Heart right ventricle (tissue), 16 donors: ENCODE results near the gene TRABD. TPM values are rescaled to one million over a fixed set of nuclear protein-coding genes. Genes with fewer than 3 reads are reported as not detected.

Source experiments
- ATAC-seq, 8 donors: fragments of 200-7000 bp; cut with Tn5 transposase; one replicate each; pipeline ENCODE4 v1.9.1; 2020; ENCODE audit warnings: mild to moderate bottlenecking in 8 of 8, moderate library complexity in 8 of 8, moderate number of reproducible peaks in 1 of 8
- DNase-seq, 2 donors: peaks; one replicate each; pipeline ENCODE4 v3.0.0-alpha.2; 2020
- H3K27ac ChIP-seq, 10 donors: fragments of 200-600 bp; sonication (generic) in 2 of 10; one replicate each; pipeline versions ENCODE4 v1.5.0 to v1.8.0; 2020 to 2022; ENCODE audit warnings: mild to moderate bottlenecking in 3 of 10
- H3K27me3 ChIP-seq, 7 donors: fragments of 200-600 bp; one replicate each; pipeline ENCODE4 v1.8.0; 2021 to 2022; ENCODE audit warnings: mild to moderate bottlenecking in 2 of 7
- H3K36me3 ChIP-seq, 9 donors: fragments of 200-600 bp; sonication (generic) in 1 of 9; one replicate each; pipeline versions ENCODE4 v1.5.0 to v1.8.0; 2020 to 2022; ENCODE audit warnings: mild to moderate bottlenecking in 2 of 9
- H3K4me1 ChIP-seq, 9 donors: fragments of 200-600 bp; sonication (generic) in 1 of 9; one replicate each; pipeline versions ENCODE4 v1.5.0 to v1.8.0; 2020 to 2022; ENCODE audit warnings: mild to moderate bottlenecking in 4 of 9
- H3K4me3 ChIP-seq, 10 donors: fragments of 200-600 bp; sonication (generic) in 2 of 10; one replicate each; pipeline versions ENCODE4 v1.5.0 to v1.8.0; 2020 to 2022; ENCODE audit warnings: mild to moderate bottlenecking in 7 of 10, moderate library complexity in 2 of 10
- H3K9me3 ChIP-seq, 11 donors: fragments of 200-600 bp in 10 of 11; sonication (generic) in 2 of 11; one replicate each; pipeline versions ENCODE4 v1.5.0 to v1.8.0; 2013 to 2022; ENCODE audit warnings: mild to moderate bottlenecking in 2 of 11, control low read depth in 1 of 11, moderate library complexity in 1 of 11
- CTCF ChIP-seq, 9 donors: fragments of 200-600 bp; sonication (generic) in 2 of 9; IDR thresholded peaks; one replicate each; pipeline versions ENCODE4 v1.5.0 to v1.8.0; 2021 to 2022; ENCODE audit warnings: antibody characterized with exemption in 9 of 9, mild to moderate bottlenecking in 5 of 9, moderate library complexity in 1 of 9
- WGBS, 2 donors: extraction: QIAGEN DNeasy Blood & Tissue Kit; methylation state at CpG; one replicate each; pipeline ENCODE4 v1.1.7; 2013; ENCODE audit warnings: inconsistent platforms in 1 of 2; 5-methylcytosine and 5-hydroxymethylcytosine counted together
- intact Hi-C, 10 donors: fragments of 100-400 bp; cut with DNase I; formaldehyde crosslinking; loops; one replicate each; pipeline versions ENCODE4 v1.11.1 to v1.14.2; 2022
- polyA plus RNA-seq, 2 donors: library from polyadenylated mRNA; stranded (reverse); fragments of 200-250 nt; gene quantifications; one replicate each; pipeline ENCODE4 v1.2.3, GENCODE V29; 2013
- total RNA-seq, 10 donors: library from RNA; stranded (reverse); fragmentation: NEBNext Ultra II Directional in 3 of 10; extraction: Animal tissue kit (Norgen Biotek cat#: 25700) in 3 of 10; gene quantifications; one replicate each; pipeline versions ENCODE4 v1.2.1 to v1.2.4, GENCODE V29; 2021 to 2023
- donor health status: Arrhythmogenic right ventricular cardiomyopathy.
- donor health status: ischemic (EF 13 %, LVEDD 7.1; RV severe dilation, severe dysfunction).
- donor health status: healthy with polysubstance abuse.
- donor health status: DM: no; HTN: yes; CAD: no.
- donor health status: DM: no; HTN: no; CAD: no.
- donor health status: ischemic (EF 25% LVEDD 6.9; RV normal size, moderate dysfunction).
- donor health status: ischemic (EF 25% LVEDD 5.7; RV mildly dilated, moderate dysfunction).
- donor health status: healthy.
- donor health status: DM: yes; HTN: yes; CAD: no.
- donor health status: Ischemic cardiomyopathy.
- donor health status: ischemic (EF 35%, LVEDD 5.7; RV mildly dilated, moderate dysfunction).
- donor health status: nonischemic (EF 11% LVEDD 7.7; RV severe dilation, severe dysfunction).
- donor health status: DM: yes; HTN: yes; CAD: no.
- donor health status: PGD.
- donor health status: ischemic (EF 29% LVEDD 5.4; RV normal size, mild dysfunction).
- donor health status: nonischemic (EF 23%, LVEDD 6.1; RV moderate dilation, normal function).

Gene TRABD
- total and polyA plus RNA-seq, 12 donors, result 13.6 to 40.8 (median 19.0) TPM

GRCh38 chr22:50200461-50201190 lies 14.9 kb downstream of the TRABD start, which contains the start of gene SELENOO:
Gene SELENOO, plus strand, starts transcription at chr22:50201011. Its CDS starts 26 bp downstream, at chr22:50201037.
- DNase-seq, result peak; percentile 94 to 95
- H3K4me1 ChIP-seq, result peaks cover 4 to 41% (median 28%) of the 10 kb centered on the region in 9 donors
- H3K36me3 ChIP-seq, result peaks cover 0 to 57% (median 9%) of the 10 kb centered on the region in 9 donors
- TF ChIP-seq CTCF (IDR thresholded peaks at IDR 0.05), result peak in 1 of 9 donors; percentile 3
- peak within 1 kb of the TSS; percentile 63 to 98 (median 76) for H3K4me3 ChIP-seq
- intact Hi-C loops, result loop anchor here in 2 of 10 donors (10.0 kb wide), 1 partner anchor 266 kb away; no protein-coding TSS in a partner anchor
- peak; percentile 81 to 96 (median 93) for ATAC-seq
- 1% methylated on average over 66 to 104 of the region's 105 CpGs for WGBS, 2 donors
- no peaks in the 10 kb centered on the region for H3K9me3 ChIP-seq
- peak within 1 kb of the TSS; percentile 68 to 91 (median 86) for H3K27ac ChIP-seq
- no peaks in the 10 kb centered on the region for H3K27me3 ChIP-seq

GRCh38 chr22:50201191-50202129 lies 15.7 kb downstream of the TRABD start:
- Histone ChIP-seq H3K9me3 (no peaks in the 10 kb centered on the region), H3K4me1 (peaks cover 10 to 45% (median 36%) of the 10 kb centered on the region in 9 donors), H3K27ac (peak overlapping the region; percentile 68 to 91 (median 86)), H3K27me3 (no peaks in the 10 kb centered on the region), H3K4me3 (peak overlapping the region; percentile 63 to 98 (median 76)), H3K36me3 (peaks cover 0 to 57% (median 9%) of the 10 kb centered on the region in 9 donors)
- DNase-seq, result no peak
- WGBS, 2 donors, result 2% methylated on average over 99 to 115 of the region's 115 CpGs
- no peak for TF ChIP-seq CTCF (IDR thresholded peaks at IDR 0.05)
- ATAC-seq, result peak in 3 of 8 donors; percentile 10 to 30 (median 21)
- intact Hi-C loops, result loop anchor here in 2 of 10 donors (10.0 kb wide), 1 partner anchor 267 kb away; no protein-coding TSS in a partner anchor

GRCh38 chr22:50202130-50202666 lies 16.5 kb downstream of the TRABD start:
- Histone ChIP-seq H3K27me3 (no peaks in the 10 kb centered on the region), H3K36me3 (peaks cover 0 to 57% (median 13%) of the 10 kb centered on the region in 9 donors), H3K9me3 (no peaks in the 10 kb centered on the region), H3K27ac (peak overlapping the region in 3 of 10 donors; percentile 37 to 91 (median 50)), H3K4me1 (peaks cover 14 to 52% (median 43%) of the 10 kb centered on the region in 9 donors), H3K4me3 (peak overlapping the region; percentile 63 to 98 (median 76))
- intact Hi-C loops, result loop anchor here in 2 of 10 donors (10.0 kb wide), 1 partner anchor 267 kb away; no protein-coding TSS in a partner anchor
- ATAC-seq, result no peak
- no peak for DNase-seq
- 59 to 62% methylated on average over 13 of the region's 13 CpGs for WGBS, 2 donors
- no peak for TF ChIP-seq CTCF (IDR thresholded peaks at IDR 0.05)
